ENCODE measurements around the gene RANBP3. TPM values are rescaled to one million over a fixed set of nuclear protein-coding genes. Genes with fewer than 3 reads are reported as not detected.
A peak's percentile ranks its signal among the peaks of the same experiment; 100 is the strongest.

RANBP3 gene
- total RNA-seq, 1 experiment from 2014 or later: 62.4 TPM

DNA sequence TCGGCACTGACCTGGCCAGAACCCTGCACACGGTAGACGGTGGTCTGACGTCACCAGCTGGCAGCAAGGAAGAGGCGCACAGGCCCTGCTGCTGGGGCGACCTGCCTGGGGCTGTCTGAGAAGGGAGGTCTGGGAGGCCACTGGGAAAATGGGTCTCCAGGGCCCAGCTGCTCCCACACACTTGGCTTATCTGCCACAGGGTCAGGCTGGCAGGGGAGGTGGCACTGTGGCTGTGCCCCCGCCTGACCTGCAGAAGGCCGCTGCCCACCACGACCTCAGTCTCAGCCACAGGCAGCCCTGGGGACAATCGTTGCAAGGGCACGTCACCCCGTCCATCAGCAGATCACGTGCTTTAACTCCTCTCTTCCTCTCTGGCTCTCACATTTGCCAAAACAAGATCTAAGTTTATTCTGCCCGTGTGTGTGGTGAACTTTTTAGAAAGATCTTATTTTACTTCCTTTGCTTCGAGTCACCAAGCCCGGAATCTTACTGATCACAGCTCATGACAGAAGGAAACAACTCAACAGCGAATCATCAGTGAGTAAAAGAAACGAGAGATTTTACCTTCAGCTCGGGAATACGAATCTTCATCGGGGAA is 45.2 kb upstream of the RANBP3 start:
- no peaks in the 10 kb centered on the region for H4K20me1 ChIP-seq (ENCODE audit: insufficient read depth)
- H3K9ac ChIP-seq (ENCODE audit: low read length): no peak overlapping the region
- DNase-seq (ENCODE audit: low read depth, low spot score) (no peak), ATAC-seq (no peak)
- no peaks in the 10 kb centered on the region for H3K36me3 ChIP-seq (ENCODE audit: control insufficient read depth in 1 of 2, insufficient read depth in 2 of 2, low read length in 2 of 2)
- H3K4me3 ChIP-seq (replicated peaks in 1 of 2; ENCODE audit: low read depth in 1 of 2, low read length in 2 of 2): no peak overlapping the region
- CTCF ChIA-PET: interaction anchor here (0.7 to 3.1 kb wide), 10 partner anchors 14 to 249 kb away, joined by 3 to 46 read pairs (median 6); partner anchors contain the start of gene NRTN
- H3K9me3 ChIP-seq (ENCODE audit: control insufficient read depth in 1 of 2, insufficient read depth in 1 of 2, low read depth in 1 of 2, low read length in 2 of 2): no peaks in the 10 kb centered on the region
- no peaks in the 10 kb centered on the region for H3K27me3 ChIP-seq (ENCODE audit: insufficient read depth, low read length)
- intact Hi-C loops (cut with micrococcal nuclease): loop anchor here (2.0 kb wide), 1 partner anchor 218 kb away; the partner anchor contains the start of gene NRTN
- POLR2A ChIA-PET: no interaction called here
- TF ChIP-seq RAD21 (IDR thresholded peaks at IDR 0.05; ENCODE audit: low read depth): no peak
- TF ChIP-seq, protein P1, sequence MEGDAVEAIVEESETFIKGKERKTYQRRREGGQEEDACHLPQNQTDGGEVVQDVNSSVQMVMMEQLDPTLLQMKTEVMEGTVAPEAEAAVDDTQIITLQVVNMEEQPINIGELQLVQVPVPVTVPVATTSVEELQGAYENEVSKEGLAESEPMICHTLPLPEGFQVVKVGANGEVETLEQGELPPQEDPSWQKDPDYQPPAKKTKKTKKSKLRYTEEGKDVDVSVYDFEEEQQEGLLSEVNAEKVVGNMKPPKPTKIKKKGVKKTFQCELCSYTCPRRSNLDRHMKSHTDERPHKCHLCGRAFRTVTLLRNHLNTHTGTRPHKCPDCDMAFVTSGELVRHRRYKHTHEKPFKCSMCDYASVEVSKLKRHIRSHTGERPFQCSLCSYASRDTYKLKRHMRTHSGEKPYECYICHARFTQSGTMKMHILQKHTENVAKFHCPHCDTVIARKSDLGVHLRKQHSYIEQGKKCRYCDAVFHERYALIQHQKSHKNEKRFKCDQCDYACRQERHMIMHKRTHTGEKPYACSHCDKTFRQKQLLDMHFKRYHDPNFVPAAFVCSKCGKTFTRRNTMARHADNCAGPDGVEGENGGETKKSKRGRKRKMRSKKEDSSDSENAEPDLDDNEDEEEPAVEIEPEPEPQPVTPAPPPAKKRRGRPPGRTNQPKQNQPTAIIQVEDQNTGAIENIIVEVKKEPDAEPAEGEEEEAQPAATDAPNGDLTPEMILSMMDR (IDR thresholded peaks at IDR 0.05 in 2 of 3, conservative IDR thresholded peaks at IDR 0.05 in 1 of 3; ENCODE audit: borderline replicate concordance in 1 of 3, insufficient read depth in 1 of 3, low read depth in 2 of 3, low read length in 2 of 3): no peak
- H3K27ac ChIP-seq (ENCODE audit: low read depth, low read length): no peak overlapping the region
- RAD21 ChIA-PET (ENCODE audit: low non-redundant PET in 1 of 2, low total read pairs in 2 of 2, uncharacterized antibody in 2 of 2, unreplicated experiment in 2 of 2): interaction anchor here (1.3 to 1.8 kb wide), 3 partner anchors 35 to 219 kb away, joined by 3 to 10 read pairs (median 6); no protein-coding TSS in a partner anchor
- no peaks in the 10 kb centered on the region for H3K79me2 ChIP-seq (ENCODE audit: insufficient read depth, low read length)
- peaks cover 0 to 6% of the 10 kb centered on the region in 2 experiments; a peak in 1 of 4 replicates for H3K4me1 ChIP-seq (ENCODE audit: control insufficient read depth in 1 of 2, insufficient read depth in 2 of 2, low read length in 2 of 2)
- no TSS peak for BruUV-seq (replicated peaks)
- H3K4me2 ChIP-seq (ENCODE audit: low read length): no peak overlapping the region
- no peak overlapping the region for H2AFZ ChIP-seq (ENCODE audit: low read depth, low read length, poor library complexity, severe bottlenecking)
- H3K9me2 ChIP-seq (ENCODE audit: insufficient read depth): no peaks in the 10 kb centered on the region

DNA sequence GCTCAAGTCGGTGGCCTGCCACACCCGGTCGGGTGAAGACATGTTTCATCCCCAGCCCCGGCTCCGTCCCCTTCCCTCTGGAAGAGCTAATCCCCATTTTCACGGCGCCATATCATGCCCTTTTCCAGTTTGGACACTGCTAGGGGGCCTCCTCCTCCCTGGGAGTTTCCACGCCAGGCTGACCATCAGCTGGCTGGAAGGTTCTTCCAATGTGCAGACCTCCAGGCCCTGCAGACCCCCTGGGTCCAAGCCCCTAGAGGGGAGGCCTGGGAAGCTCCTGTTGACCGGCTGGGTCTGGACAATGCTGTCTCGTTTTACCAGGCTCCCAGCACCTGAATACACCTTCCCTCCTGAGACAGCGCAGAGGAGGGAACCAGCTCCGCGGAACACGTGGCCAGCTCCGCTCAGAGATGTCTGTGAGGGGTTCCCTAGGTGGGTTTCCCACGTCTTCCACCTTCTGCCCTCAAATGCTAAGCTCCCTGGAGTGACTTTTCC is 44.7 kb upstream of the RANBP3 start:
- H3K9me2 ChIP-seq (ENCODE audit: insufficient read depth): no peaks in the 10 kb centered on the region
- no TSS peak for BruUV-seq (replicated peaks)
- CTCF ChIA-PET: interaction anchor here (0.7 to 3.1 kb wide), 15 partner anchors 9 to 249 kb away, joined by 3 to 46 read pairs (median 5); partner anchors contain the start of gene NRTN
- no peak overlapping the region for H3K9ac ChIP-seq (ENCODE audit: low read length)
- no peaks in the 10 kb centered on the region for H3K36me3 ChIP-seq (ENCODE audit: control insufficient read depth in 1 of 2, insufficient read depth in 2 of 2, low read length in 2 of 2)
- no peak overlapping the region for H3K4me3 ChIP-seq (replicated peaks in 1 of 2; ENCODE audit: low read depth in 1 of 2, low read length in 2 of 2)
- no peaks in the 10 kb centered on the region for H3K9me3 ChIP-seq (ENCODE audit: control insufficient read depth in 1 of 2, insufficient read depth in 1 of 2, low read depth in 1 of 2, low read length in 2 of 2)
- H3K79me2 ChIP-seq (ENCODE audit: insufficient read depth, low read length): no peaks in the 10 kb centered on the region
- H3K4me1 ChIP-seq (ENCODE audit: control insufficient read depth in 1 of 2, insufficient read depth in 2 of 2, low read length in 2 of 2): peaks cover 0 to 6% of the 10 kb centered on the region in 2 experiments; a peak in 1 of 4 replicates
- H2AFZ ChIP-seq (ENCODE audit: low read depth, low read length, poor library complexity, severe bottlenecking): no peak overlapping the region
- ATAC-seq (peak; percentile 31), DNase-seq (ENCODE audit: low read depth, low spot score) (no peak)
- RAD21 ChIA-PET (ENCODE audit: low non-redundant PET in 1 of 2, low total read pairs in 2 of 2, uncharacterized antibody in 2 of 2, unreplicated experiment in 2 of 2): interaction anchor here (0.5 to 1.8 kb wide), 5 partner anchors 35 to 388 kb away, joined by 3 to 10 read pairs (median 3); no protein-coding TSS in a partner anchor
- H3K4me2 ChIP-seq (ENCODE audit: low read length): no peak overlapping the region
- no peaks in the 10 kb centered on the region for H4K20me1 ChIP-seq (ENCODE audit: insufficient read depth)
- no peak for TF ChIP-seq SIN3A (IDR thresholded peaks at IDR 0.05; ENCODE audit: low read depth)
- TF ChIP-seq ELF1 (IDR thresholded peaks at IDR 0.05; ENCODE audit: borderline replicate concordance, low read depth): no peak
- TF ChIP-seq, protein P2, sequence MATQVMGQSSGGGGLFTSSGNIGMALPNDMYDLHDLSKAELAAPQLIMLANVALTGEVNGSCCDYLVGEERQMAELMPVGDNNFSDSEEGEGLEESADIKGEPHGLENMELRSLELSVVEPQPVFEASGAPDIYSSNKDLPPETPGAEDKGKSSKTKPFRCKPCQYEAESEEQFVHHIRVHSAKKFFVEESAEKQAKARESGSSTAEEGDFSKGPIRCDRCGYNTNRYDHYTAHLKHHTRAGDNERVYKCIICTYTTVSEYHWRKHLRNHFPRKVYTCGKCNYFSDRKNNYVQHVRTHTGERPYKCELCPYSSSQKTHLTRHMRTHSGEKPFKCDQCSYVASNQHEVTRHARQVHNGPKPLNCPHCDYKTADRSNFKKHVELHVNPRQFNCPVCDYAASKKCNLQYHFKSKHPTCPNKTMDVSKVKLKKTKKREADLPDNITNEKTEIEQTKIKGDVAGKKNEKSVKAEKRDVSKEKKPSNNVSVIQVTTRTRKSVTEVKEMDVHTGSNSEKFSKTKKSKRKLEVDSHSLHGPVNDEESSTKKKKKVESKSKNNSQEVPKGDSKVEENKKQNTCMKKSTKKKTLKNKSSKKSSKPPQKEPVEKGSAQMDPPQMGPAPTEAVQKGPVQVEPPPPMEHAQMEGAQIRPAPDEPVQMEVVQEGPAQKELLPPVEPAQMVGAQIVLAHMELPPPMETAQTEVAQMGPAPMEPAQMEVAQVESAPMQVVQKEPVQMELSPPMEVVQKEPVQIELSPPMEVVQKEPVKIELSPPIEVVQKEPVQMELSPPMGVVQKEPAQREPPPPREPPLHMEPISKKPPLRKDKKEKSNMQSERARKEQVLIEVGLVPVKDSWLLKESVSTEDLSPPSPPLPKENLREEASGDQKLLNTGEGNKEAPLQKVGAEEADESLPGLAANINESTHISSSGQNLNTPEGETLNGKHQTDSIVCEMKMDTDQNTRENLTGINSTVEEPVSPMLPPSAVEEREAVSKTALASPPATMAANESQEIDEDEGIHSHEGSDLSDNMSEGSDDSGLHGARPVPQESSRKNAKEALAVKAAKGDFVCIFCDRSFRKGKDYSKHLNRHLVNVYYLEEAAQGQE (IDR thresholded peaks at IDR 0.05; ENCODE audit: low read depth): no peak
- TF ChIP-seq, protein P3, sequence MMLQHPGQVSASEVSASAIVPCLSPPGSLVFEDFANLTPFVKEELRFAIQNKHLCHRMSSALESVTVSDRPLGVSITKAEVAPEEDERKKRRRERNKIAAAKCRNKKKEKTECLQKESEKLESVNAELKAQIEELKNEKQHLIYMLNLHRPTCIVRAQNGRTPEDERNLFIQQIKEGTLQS (IDR thresholded peaks at IDR 0.05): no peak
- TF ChIP-seq EZH2 (IDR thresholded peaks at IDR 0.05): no peak
- no peak for TF ChIP-seq SRF (IDR thresholded peaks at IDR 0.05; ENCODE audit: low read depth)
- POLR2A ChIA-PET: no interaction called here
- intact Hi-C loops (cut with micrococcal nuclease): loop anchor here (1.0 to 2.0 kb wide), 3 partner anchors 35 to 249 kb away; partner anchors contain the start of gene NRTN
- no peaks in the 10 kb centered on the region for H3K27me3 ChIP-seq (ENCODE audit: insufficient read depth, low read length)
- H3K27ac ChIP-seq (ENCODE audit: low read depth, low read length): no peak overlapping the region

Measured in HCT116 (cell line).